GM12865 (cell line): ENCODE results near the gene FIZ1.
A peak's percentile ranks its signal among the peaks of the same experiment; 100 is the strongest.

Experiments used
- DNase-seq: peaks from one replicate; pipeline ENCODE4 v3.0.0; 2010; ENCODE audit warnings: low read depth
- H3K4me3 ChIP-seq: 2 replicates; pipeline ENCODE4 v1.5.1; 2011; ENCODE audit warnings: mild to moderate bottlenecking, low read depth, low read length, control low read depth
- CTCF ChIP-seq: IDR thresholded peaks from 2 replicates; pipeline ENCODE4 v1.5.1; 2011; ENCODE audit warnings: low read length, control low read depth, low read depth, inconsistent platforms; ENCODE audit not compliant: insufficient read depth; ENCODE audit errors: missing control alignments

The FIZ1 gene

GRCh38 chr19:55635334-55635717 lies 36.0 kb upstream of the FIZ1 start:
- peak overlapping the region; percentile 67 for H3K4me3 ChIP-seq
- no peak for DNase-seq
- TF ChIP-seq CTCF = no peak

GRCh38 chr19:55633861-55634260 lies 34.5 kb upstream of the FIZ1 start:
- DNase-seq = no peak
- peak overlapping the region; percentile 67 for H3K4me3 ChIP-seq
- TF ChIP-seq CTCF = no peak

GRCh38 chr19:55632463-55632834 lies 33.1 kb upstream of the FIZ1 start:
- TF ChIP-seq CTCF = peak; percentile 74
- H3K4me3 ChIP-seq = no peak overlapping the region
- peak; percentile 98 for DNase-seq

- TF ChIP-seq CTCF = no peak
- DNase-seq = peak; percentile 80
- no peak overlapping the region for H3K4me3 ChIP-seq
These were observed 27.0 kb upstream of the FIZ1 start for GRCh38 chr19:55626350-55626749.

GRCh38 chr19:55625004-55625326 lies 25.6 kb upstream of the FIZ1 start:
- no peak for DNase-seq
- no peak for TF ChIP-seq CTCF
- H3K4me3 ChIP-seq = peak overlapping the region; percentile 67

GRCh38 chr19:55624109-55625003 lies 25.0 kb upstream of the FIZ1 start, which contains the start of gene ZNF784:
Gene ZNF784 (minus strand): TSS chr19:55624566. CDS start chr19:55624561, 5 bp downstream.
- no peak for TF ChIP-seq CTCF
- peak; percentile 96 for DNase-seq
- H3K4me3 ChIP-seq = peak within 1 kb of the TSS; percentile 67

- H3K4me3 ChIP-seq = no peak overlapping the region
- no peak for DNase-seq
- no peak for TF ChIP-seq CTCF
These were observed 24.2 kb upstream of the FIZ1 start for GRCh38 chr19:55623561-55623960.
